ENCODE results near the gene FAF1. TPM values are rescaled to one million over a fixed set of nuclear protein-coding genes. Genes with fewer than 3 reads are reported as not detected.

Gene FAF1
- total and polyA plus RNA-seq, 9 of the 15 experiments (the other 6 are each of a cell fraction or from before 2014, with no cell fraction given), result 48.7 to 225 (median 118) TPM

GRCh38 chr1:50620680-50621329 is 339.3 kb downstream of the FAF1 start (continued):
- TF ChIP-seq CREB3L1 (IDR thresholded peaks at IDR 0.05; ENCODE audit: borderline replicate concordance, low read depth), result no peak
- TF ChIP-seq SMAD3 (CRISPR knock-in tag; conservative IDR thresholded peaks at IDR 0.05), result no peak
- TF ChIP-seq ZNF263 (CRISPR knock-in tag; IDR thresholded peaks at IDR 0.05; ENCODE audit: borderline replicate concordance), result 0 out of 2 replicates have a peak, but pooled peaks have one; percentile 37
- no peak for TF ChIP-seq PTTG1 (tag; IDR thresholded peaks at IDR 0.05; ENCODE audit: low read depth)
- TF ChIP-seq ZBED1 (IDR thresholded peaks at IDR 0.05), result no peak
- no peak for TF ChIP-seq ZNF354B (CRISPR knock-in tag; IDR thresholded peaks at IDR 0.05)
- TF ChIP-seq MEF2A (IDR thresholded peaks at IDR 0.05; ENCODE audit: control insufficient read depth, low read depth, low read length), result no peak
- TF ChIP-seq ATF4 (CRISPR knock-in tag; IDR thresholded peaks at IDR 0.05), result no peak
- no peak for TF ChIP-seq HIVEP1 (CRISPR knock-in tag; IDR thresholded peaks at IDR 0.05)
- TF ChIP-seq PREB (CRISPR knock-in tag; IDR thresholded peaks at IDR 0.05), result no peak
- TF ChIP-seq KAT2B (IDR thresholded peaks at IDR 0.05; ENCODE audit: low read depth, low read length), result no peak
- 0 out of 2 replicates have a peak, but pooled peaks have one; percentile 22 for TF ChIP-seq USF1 (CRISPR knock-in tag; IDR thresholded peaks at IDR 0.05)
- TF ChIP-seq ZNF140 (CRISPR knock-in tag; IDR thresholded peaks at IDR 0.05), result no peak
- TF ChIP-seq FUS (optimal IDR thresholded peaks at IDR 0.05; ENCODE audit: low read depth, low read length), result no peak
- no peak for TF ChIP-seq ZBTB2 (IDR thresholded peaks at IDR 0.05)
- no peak for TF ChIP-seq PPARD (CRISPR knock-in tag; IDR thresholded peaks at IDR 0.05)
- 0 out of 2 replicates have a peak, but pooled peaks have one; percentile 8 for TF ChIP-seq SMC3 (conservative IDR thresholded peaks at IDR 0.05; ENCODE audit: insufficient read depth, low read depth, low read length)
- TF ChIP-seq IRF1 (CRISPR knock-in tag; IDR thresholded peaks at IDR 0.05; ENCODE audit: borderline replicate concordance), result no peak
- TF ChIP-seq ZNF583 (CRISPR knock-in tag; IDR thresholded peaks at IDR 0.05), result no peak
- no peak for TF ChIP-seq ZFP91 (CRISPR knock-in tag; IDR thresholded peaks at IDR 0.05)

All from K562 (cell line).